HFFc6 (cell line): Measurements from ENCODE around the gene CD46. TPM values are rescaled to one million over a fixed set of nuclear protein-coding genes. Genes with fewer than 3 reads are reported as not detected.

Experiments
- DNase-seq: peaks from one replicate; pipeline ENCODE4 v3.0.0-alpha.2; 2018
- H3K27ac Mint-ChIP-seq: 2 replicates; pipeline ENCODE4 v1.8.0; 2020; ENCODE audit warnings: mild to moderate bottlenecking, mixed read lengths
- H3K27me3 Mint-ChIP-seq: 2 replicates; pipeline ENCODE4 v1.8.0; 2021; ENCODE audit warnings: mild to moderate bottlenecking, moderate library complexity, mixed read lengths; ENCODE audit not compliant: insufficient read depth
- H3K36me3 Mint-ChIP-seq: 2 replicates; pipeline ENCODE4 v1.8.0; 2021; ENCODE audit warnings: low read depth, mixed read lengths
- H3K4me1 Mint-ChIP-seq: 2 replicates; pipeline ENCODE4 v1.8.0; 2020; ENCODE audit warnings: low read depth, mixed read lengths
- H3K4me3 Mint-ChIP-seq: 2 replicates; pipeline ENCODE4 v1.8.0; 2020; ENCODE audit warnings: mild to moderate bottlenecking, moderate library complexity, mixed read lengths
- H3K9me3 Mint-ChIP-seq: 2 replicates; pipeline ENCODE4 v1.8.0; 2020; ENCODE audit warnings: mild to moderate bottlenecking, mixed read lengths
- CTCF ChIP-seq: fragments of 200-600 bp; sonication (generic); IDR thresholded peaks from 2 replicates; pipeline ENCODE4 v1.5.0; 2021; ENCODE audit warnings: antibody characterized with exemption, mild to moderate bottlenecking
- total RNA-seq, 6 experiments: library from RNA; stranded (reverse); fragmentation: NEBNext Ultra II Directional; extraction: Animal tissue kit (Norgen Biotek cat#: 25700); gene quantifications; 2 replicates in 1 of 6; 3 replicates in 5 of 6; pipeline ENCODE4 v1.2.3, GENCODE V29; 2021

The CD46 gene
- total RNA-seq, 6 experiments from 2014 or later, result 134 to 152 (median 142) TPM

GRCh38 chr1:207807690-207808321, 56.0 kb downstream of the CD46 start:
- H3K27me3 Mint-ChIP-seq, result peaks cover 3% of the 10 kb centered on the region; the same call in 1 of the 2 replicates
- no peak for DNase-seq
- no peak overlapping the region for H3K4me3 Mint-ChIP-seq
- no peak for TF ChIP-seq CTCF
- H3K9me3 Mint-ChIP-seq, result no peaks in the 10 kb centered on the region
- peaks cover 59% of the 10 kb centered on the region for H3K36me3 Mint-ChIP-seq
- H3K27ac Mint-ChIP-seq, result peak overlapping the region; percentile 99; the same call in 1 of the 2 replicates
- H3K4me1 Mint-ChIP-seq, result peaks cover 61% of the 10 kb centered on the region

- no peak overlapping the region for H3K4me3 Mint-ChIP-seq
- H3K27me3 Mint-ChIP-seq, result peaks cover 3% of the 10 kb centered on the region; the same call in 1 of the 2 replicates
- peak overlapping the region; percentile 16; the same call in 1 of the 2 replicates for H3K27ac Mint-ChIP-seq
- no peak for DNase-seq
- TF ChIP-seq CTCF, result no peak
- no peaks in the 10 kb centered on the region for H3K9me3 Mint-ChIP-seq
- H3K4me1 Mint-ChIP-seq, result peaks cover 66% of the 10 kb centered on the region
- H3K36me3 Mint-ChIP-seq, result peaks cover 64% of the 10 kb centered on the region
Measured at GRCh38 chr1:207808322-207808705, 56.5 kb downstream of the CD46 start.

GRCh38 chr1:207808911-207809555, 57.2 kb downstream of the CD46 start:
- Mint-ChIP-seq H3K27ac (peak overlapping the region; percentile 95), H3K9me3 (no peaks in the 10 kb centered on the region), H3K27me3 (peaks cover 3% of the 10 kb centered on the region; the same call in 1 of the 2 replicates), H3K4me3 (no peak overlapping the region), H3K36me3 (peaks cover 72% of the 10 kb centered on the region), H3K4me1 (peaks cover 73% of the 10 kb centered on the region)
- DNase-seq, result no peak
- TF ChIP-seq CTCF, result no peak

- no peaks in the 10 kb centered on the region for H3K9me3 Mint-ChIP-seq
- peaks cover 83% of the 10 kb centered on the region for H3K36me3 Mint-ChIP-seq
- H3K4me1 Mint-ChIP-seq, result peaks cover 82% of the 10 kb centered on the region
- peak; percentile 91 for DNase-seq
- no peak for TF ChIP-seq CTCF
- peaks cover 3% of the 10 kb centered on the region; the same call in 1 of the 2 replicates for H3K27me3 Mint-ChIP-seq
- H3K27ac Mint-ChIP-seq, result peak overlapping the region; percentile 95
- peak overlapping the region; percentile 40 for H3K4me3 Mint-ChIP-seq
Measured at GRCh38 chr1:207810173-207810572, 58.3 kb downstream of the CD46 start.

- Mint-ChIP-seq H3K27ac (peak overlapping the region; percentile 95), H3K36me3 (peaks cover 87% of the 10 kb centered on the region), H3K27me3 (peaks cover 2% of the 10 kb centered on the region; the same call in 1 of the 2 replicates), H3K4me3 (peak overlapping the region; percentile 40), H3K9me3 (no peaks in the 10 kb centered on the region), H3K4me1 (peaks cover 82% of the 10 kb centered on the region)
- DNase-seq, result no peak
- no peak for TF ChIP-seq CTCF
Measured at GRCh38 chr1:207810606-207811295, 58.9 kb downstream of the CD46 start.
